Endothelial cell of umbilical vein (primary cell): ENCODE results near the gene IGF2BP1.

Experiments
- EZH2 ChIP-seq: IDR thresholded peaks from 2 replicates; pipeline ENCODE4 v1.6.1; 2012; ENCODE audit warnings: borderline replicate concordance, low read depth, mild to moderate bottlenecking, moderate library complexity, low read length, inconsistent platforms; ENCODE audit not compliant: severe bottlenecking
- TF ChIP-seq, protein P1 (sequence below), 2 donors: IDR thresholded peaks; 1 replicate in 1 of 2; 2 replicates in 1 of 2; pipeline ENCODE4 v1.5.1; 2011; ENCODE audit warnings: low read length in 2 of 2, mild to moderate bottlenecking in 2 of 2, moderate library complexity in 2 of 2, control low read depth in 1 of 2, inconsistent platforms in 1 of 2, low read depth in 1 of 2; ENCODE audit not compliant: insufficient read depth in 1 of 2; ENCODE audit errors: extremely low read depth in 1 of 2

DNA sequence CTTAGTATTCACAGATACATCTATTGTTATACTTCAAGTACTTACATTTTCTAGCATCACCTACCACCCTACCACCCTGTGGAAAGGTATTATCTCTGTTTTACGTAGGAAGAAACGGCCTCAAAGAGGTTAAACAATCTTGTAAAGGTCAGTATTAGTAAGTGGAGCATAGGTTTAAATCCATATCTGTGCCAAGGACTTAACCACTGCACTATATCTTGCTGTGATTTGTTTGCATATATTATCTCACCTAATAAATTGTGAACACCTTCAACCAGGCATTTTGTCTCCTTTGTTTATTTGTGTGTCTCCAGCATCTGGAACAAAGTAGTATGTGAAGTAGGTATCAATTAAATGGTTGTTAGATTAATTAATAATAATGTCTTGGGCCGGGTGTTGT is 27.3 kb downstream of the IGF2BP1 start:
- TF ChIP-seq, protein P1, sequence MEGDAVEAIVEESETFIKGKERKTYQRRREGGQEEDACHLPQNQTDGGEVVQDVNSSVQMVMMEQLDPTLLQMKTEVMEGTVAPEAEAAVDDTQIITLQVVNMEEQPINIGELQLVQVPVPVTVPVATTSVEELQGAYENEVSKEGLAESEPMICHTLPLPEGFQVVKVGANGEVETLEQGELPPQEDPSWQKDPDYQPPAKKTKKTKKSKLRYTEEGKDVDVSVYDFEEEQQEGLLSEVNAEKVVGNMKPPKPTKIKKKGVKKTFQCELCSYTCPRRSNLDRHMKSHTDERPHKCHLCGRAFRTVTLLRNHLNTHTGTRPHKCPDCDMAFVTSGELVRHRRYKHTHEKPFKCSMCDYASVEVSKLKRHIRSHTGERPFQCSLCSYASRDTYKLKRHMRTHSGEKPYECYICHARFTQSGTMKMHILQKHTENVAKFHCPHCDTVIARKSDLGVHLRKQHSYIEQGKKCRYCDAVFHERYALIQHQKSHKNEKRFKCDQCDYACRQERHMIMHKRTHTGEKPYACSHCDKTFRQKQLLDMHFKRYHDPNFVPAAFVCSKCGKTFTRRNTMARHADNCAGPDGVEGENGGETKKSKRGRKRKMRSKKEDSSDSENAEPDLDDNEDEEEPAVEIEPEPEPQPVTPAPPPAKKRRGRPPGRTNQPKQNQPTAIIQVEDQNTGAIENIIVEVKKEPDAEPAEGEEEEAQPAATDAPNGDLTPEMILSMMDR (IDR thresholded peaks at IDR 0.05; ENCODE audit: extremely low read depth in 1 of 2, insufficient read depth in 1 of 2, low read depth in 1 of 2, low read length in 2 of 2) = no peak
- no peak for TF ChIP-seq EZH2
